NT2/D1 (cell line): ENCODE results near the gene CCDC150.

ENCODE experiments used
- SUZ12 ChIP-seq: IDR thresholded peaks from 2 replicates; pipeline ENCODE4 v1.6.1; 2011; ENCODE audit not compliant: insufficient read length, insufficient read depth; ENCODE audit errors: extremely low read depth
- YY1 ChIP-seq: IDR thresholded peaks from 2 replicates; pipeline ENCODE4 v1.6.1; 2011; ENCODE audit not compliant: insufficient read length, insufficient read depth
- ZNF274 ChIP-seq: IDR thresholded peaks from 2 replicates; pipeline ENCODE4 v1.6.1; 2011; ENCODE audit warnings: mild to moderate bottlenecking, low read depth, low read length

- TF ChIP-seq SUZ12 (no peak), YY1 (no peak), ZNF274 (no peak)
Measured at GRCh38 chr2:196729418-196729817, 89.9 kb downstream of the CCDC150 start.
